ENCODE results near the gene TNFRSF8.

- TF ChIP-seq CTCF (IDR thresholded peaks at IDR 0.05; ENCODE audit: insufficient read depth, low read length, poor library complexity, severe bottlenecking) (no peak), EZH2phosphoT487 (conservative IDR thresholded peaks at IDR 0.05; ENCODE audit: low read length) (no peak)
Measured at GRCh38 chr1:12026586-12026985, 36.5 kb upstream of the TNFRSF8 start.

Data from SU-DHL-6 (cell line).